Measurements from ENCODE around the gene ENOX2.

The ENOX2 gene

DNA sequence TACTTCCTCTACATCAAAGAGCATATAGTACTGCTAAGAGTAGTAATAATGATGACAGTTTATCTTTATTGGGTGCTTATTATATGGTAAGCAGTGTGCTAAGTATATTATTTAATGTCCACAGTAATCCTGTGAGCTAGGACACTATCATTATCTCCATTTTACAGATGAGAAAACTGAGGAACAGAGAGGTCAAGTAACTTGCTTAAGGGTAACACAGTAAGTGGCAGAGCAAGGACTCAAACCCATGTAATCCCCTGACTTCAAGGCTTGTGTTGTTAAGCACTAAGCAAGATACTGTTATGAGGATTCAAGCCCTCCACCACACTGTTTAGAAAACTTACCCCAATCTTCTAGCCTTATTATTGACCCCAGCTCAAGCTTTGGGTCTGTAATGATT lies 202.4 kb downstream of the ENOX2 start:
- Histone ChIP-seq H3K4me3 (ENCODE audit: low read depth in 1 of 2, low read length in 2 of 2) (no peak overlapping the region), H3K79me2 (ENCODE audit: insufficient read depth, low read length) (no peaks in the 10 kb centered on the region), H3K4me2 (ENCODE audit: insufficient read depth, low read length) (no peak overlapping the region), H3K9ac (ENCODE audit: low read depth, low read length) (no peak overlapping the region), H3K9me3 (ENCODE audit: insufficient read depth, low read length, severe bottlenecking) (no peaks in the 10 kb centered on the region), H4K20me1 (ENCODE audit: insufficient read depth, low read length) (no peaks in the 10 kb centered on the region), H2AFZ (ENCODE audit: low read depth, low read length) (no peak overlapping the region), H3K27me3 (ENCODE audit: insufficient read depth, low read length, poor library complexity) (no peaks in the 10 kb centered on the region), H3K4me1 (ENCODE audit: insufficient read depth, low read length) (no peaks in the 10 kb centered on the region), H3K36me3 (ENCODE audit: insufficient read depth, low read length) (no peaks in the 10 kb centered on the region), H3K27ac (ENCODE audit: low read length) (no peak overlapping the region)
- DNase-seq (no peak), ATAC-seq (ENCODE audit: insufficient read depth, low read depth) (no peak)
- TF ChIP-seq EZH2 (IDR thresholded peaks at IDR 0.05; ENCODE audit: borderline replicate concordance, low read depth, low read length, severe bottlenecking): no peak
- TF ChIP-seq, protein P1, sequence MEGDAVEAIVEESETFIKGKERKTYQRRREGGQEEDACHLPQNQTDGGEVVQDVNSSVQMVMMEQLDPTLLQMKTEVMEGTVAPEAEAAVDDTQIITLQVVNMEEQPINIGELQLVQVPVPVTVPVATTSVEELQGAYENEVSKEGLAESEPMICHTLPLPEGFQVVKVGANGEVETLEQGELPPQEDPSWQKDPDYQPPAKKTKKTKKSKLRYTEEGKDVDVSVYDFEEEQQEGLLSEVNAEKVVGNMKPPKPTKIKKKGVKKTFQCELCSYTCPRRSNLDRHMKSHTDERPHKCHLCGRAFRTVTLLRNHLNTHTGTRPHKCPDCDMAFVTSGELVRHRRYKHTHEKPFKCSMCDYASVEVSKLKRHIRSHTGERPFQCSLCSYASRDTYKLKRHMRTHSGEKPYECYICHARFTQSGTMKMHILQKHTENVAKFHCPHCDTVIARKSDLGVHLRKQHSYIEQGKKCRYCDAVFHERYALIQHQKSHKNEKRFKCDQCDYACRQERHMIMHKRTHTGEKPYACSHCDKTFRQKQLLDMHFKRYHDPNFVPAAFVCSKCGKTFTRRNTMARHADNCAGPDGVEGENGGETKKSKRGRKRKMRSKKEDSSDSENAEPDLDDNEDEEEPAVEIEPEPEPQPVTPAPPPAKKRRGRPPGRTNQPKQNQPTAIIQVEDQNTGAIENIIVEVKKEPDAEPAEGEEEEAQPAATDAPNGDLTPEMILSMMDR (IDR thresholded peaks at IDR 0.05; ENCODE audit: borderline replicate concordance, extremely low read depth, low read length, poor library complexity, severe bottlenecking): no peak

DNA sequence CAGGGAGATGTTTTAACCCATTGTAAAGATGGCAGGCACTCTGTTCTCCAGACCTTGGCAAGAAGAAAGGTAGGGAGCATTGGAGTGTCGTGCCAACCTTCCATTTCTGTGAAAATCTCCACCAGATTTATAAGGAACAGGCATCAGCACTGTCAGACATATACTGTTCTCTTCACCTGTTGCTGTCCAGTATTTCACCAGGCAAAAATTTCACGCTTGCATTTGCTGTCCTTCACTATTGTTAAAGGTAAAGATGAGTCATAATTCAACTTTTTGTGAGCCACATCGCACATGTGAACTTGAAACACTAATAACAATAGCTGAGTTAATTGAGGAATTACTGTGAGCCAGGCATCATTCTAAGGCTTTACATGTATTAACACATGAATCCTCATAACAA lies 203.4 kb downstream of the ENOX2 start:
- TF ChIP-seq EZH2 (IDR thresholded peaks at IDR 0.05; ENCODE audit: borderline replicate concordance, low read depth, low read length, severe bottlenecking): no peak
- no peak for ATAC-seq (ENCODE audit: insufficient read depth, low read depth)

DNA sequence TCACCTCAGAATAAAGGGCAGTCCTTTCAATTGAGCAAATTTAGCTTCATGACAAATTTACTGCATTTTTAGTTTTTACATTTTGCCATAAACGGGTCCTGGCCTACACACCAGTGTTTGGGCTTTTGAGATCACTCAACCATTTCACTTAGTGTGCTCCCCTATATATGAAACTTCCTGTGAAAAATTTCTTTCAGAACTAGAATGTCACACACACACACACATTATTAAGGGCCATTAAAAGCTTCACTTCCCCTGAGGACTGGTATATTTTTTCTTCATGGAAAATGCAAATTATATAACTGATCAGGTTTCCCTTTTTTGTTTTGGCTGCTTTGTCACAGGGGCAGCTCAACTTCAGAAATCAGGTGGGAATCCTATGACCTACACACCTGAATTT lies 206.5 kb downstream of the ENOX2 start:
- Histone ChIP-seq H3K4me2 (ENCODE audit: insufficient read depth, low read length) (no peak overlapping the region), H3K27ac (ENCODE audit: low read length) (no peak overlapping the region), H3K4me1 (ENCODE audit: insufficient read depth, low read length) (no peaks in the 10 kb centered on the region), H3K36me3 (ENCODE audit: insufficient read depth, low read length) (no peaks in the 10 kb centered on the region), H3K9me3 (ENCODE audit: insufficient read depth, low read length, severe bottlenecking) (no peaks in the 10 kb centered on the region), H2AFZ (ENCODE audit: low read depth, low read length) (no peak overlapping the region), H3K4me3 (ENCODE audit: low read depth in 1 of 2, low read length in 2 of 2) (no peak overlapping the region), H3K9ac (ENCODE audit: low read depth, low read length) (no peak overlapping the region), H4K20me1 (ENCODE audit: insufficient read depth, low read length) (no peaks in the 10 kb centered on the region), H3K79me2 (ENCODE audit: insufficient read depth, low read length) (no peaks in the 10 kb centered on the region), H3K27me3 (ENCODE audit: insufficient read depth, low read length, poor library complexity) (no peaks in the 10 kb centered on the region)
- ATAC-seq (ENCODE audit: insufficient read depth, low read depth): no peak
- no peak for DNase-seq
- TF ChIP-seq, protein P1 (IDR thresholded peaks at IDR 0.05; ENCODE audit: borderline replicate concordance, extremely low read depth, low read length, poor library complexity, severe bottlenecking): no peak
- TF ChIP-seq EZH2 (IDR thresholded peaks at IDR 0.05; ENCODE audit: borderline replicate concordance, low read depth, low read length, severe bottlenecking): no peak

More for the DNA sequence above, 203.4 kb downstream of the ENOX2 start:
- Histone ChIP-seq H3K4me3 (ENCODE audit: low read depth in 1 of 2, low read length in 2 of 2) (no peak overlapping the region), H2AFZ (ENCODE audit: low read depth, low read length) (no peak overlapping the region), H3K27ac (ENCODE audit: low read length) (no peak overlapping the region), H3K27me3 (ENCODE audit: insufficient read depth, low read length, poor library complexity) (no peaks in the 10 kb centered on the region), H3K36me3 (ENCODE audit: insufficient read depth, low read length) (no peaks in the 10 kb centered on the region), H3K9me3 (ENCODE audit: insufficient read depth, low read length, severe bottlenecking) (no peaks in the 10 kb centered on the region), H3K4me1 (ENCODE audit: insufficient read depth, low read length) (no peaks in the 10 kb centered on the region), H3K79me2 (ENCODE audit: insufficient read depth, low read length) (no peaks in the 10 kb centered on the region), H4K20me1 (ENCODE audit: insufficient read depth, low read length) (no peaks in the 10 kb centered on the region), H3K4me2 (ENCODE audit: insufficient read depth, low read length) (no peak overlapping the region), H3K9ac (ENCODE audit: low read depth, low read length) (no peak overlapping the region)
- no peak for DNase-seq

- Histone ChIP-seq H3K27ac (ENCODE audit: low read length) (no peak overlapping the region), H2AFZ (ENCODE audit: low read depth, low read length) (no peak overlapping the region), H4K20me1 (ENCODE audit: insufficient read depth, low read length) (no peaks in the 10 kb centered on the region), H3K4me3 (ENCODE audit: low read depth in 1 of 2, low read length in 2 of 2) (no peak overlapping the region), H3K36me3 (ENCODE audit: insufficient read depth, low read length) (no peaks in the 10 kb centered on the region), H3K4me2 (ENCODE audit: insufficient read depth, low read length) (no peak overlapping the region), H3K4me1 (ENCODE audit: insufficient read depth, low read length) (no peaks in the 10 kb centered on the region), H3K27me3 (ENCODE audit: insufficient read depth, low read length, poor library complexity) (no peaks in the 10 kb centered on the region), H3K79me2 (ENCODE audit: insufficient read depth, low read length) (no peaks in the 10 kb centered on the region), H3K9ac (ENCODE audit: low read depth, low read length) (no peak overlapping the region), H3K9me3 (ENCODE audit: insufficient read depth, low read length, severe bottlenecking) (no peaks in the 10 kb centered on the region)
- TF ChIP-seq EZH2 (IDR thresholded peaks at IDR 0.05; ENCODE audit: borderline replicate concordance, low read depth, low read length, severe bottlenecking): no peak
- TF ChIP-seq, protein P1 (IDR thresholded peaks at IDR 0.05; ENCODE audit: borderline replicate concordance, extremely low read depth, low read length, poor library complexity, severe bottlenecking): no peak
- ATAC-seq (ENCODE audit: insufficient read depth, low read depth) (no peak), DNase-seq (no peak)
Observed at GRCh38 chrX:130695931-130696330, 207.1 kb downstream of the ENOX2 start.

Measured in DND-41 (cell line).